Kidney glomerular epithelial cell (primary cell): ENCODE data around the gene GPC2.
"Not testable (repeated sequence)": the region's sequence is repeated elsewhere in the genome, so short reads cannot be mapped to it uniquely, and the experiment has no call there.

Experiments used
- DNase-seq: peaks from one replicate; lab custom pipeline; 2025; lab: John Stamatoyannopoulos, UW

Gene GPC2, protein sequence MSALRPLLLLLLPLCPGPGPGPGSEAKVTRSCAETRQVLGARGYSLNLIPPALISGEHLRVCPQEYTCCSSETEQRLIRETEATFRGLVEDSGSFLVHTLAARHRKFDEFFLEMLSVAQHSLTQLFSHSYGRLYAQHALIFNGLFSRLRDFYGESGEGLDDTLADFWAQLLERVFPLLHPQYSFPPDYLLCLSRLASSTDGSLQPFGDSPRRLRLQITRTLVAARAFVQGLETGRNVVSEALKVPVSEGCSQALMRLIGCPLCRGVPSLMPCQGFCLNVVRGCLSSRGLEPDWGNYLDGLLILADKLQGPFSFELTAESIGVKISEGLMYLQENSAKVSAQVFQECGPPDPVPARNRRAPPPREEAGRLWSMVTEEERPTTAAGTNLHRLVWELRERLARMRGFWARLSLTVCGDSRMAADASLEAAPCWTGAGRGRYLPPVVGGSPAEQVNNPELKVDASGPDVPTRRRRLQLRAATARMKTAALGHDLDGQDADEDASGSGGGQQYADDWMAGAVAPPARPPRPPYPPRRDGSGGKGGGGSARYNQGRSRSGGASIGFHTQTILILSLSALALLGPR

DNA sequence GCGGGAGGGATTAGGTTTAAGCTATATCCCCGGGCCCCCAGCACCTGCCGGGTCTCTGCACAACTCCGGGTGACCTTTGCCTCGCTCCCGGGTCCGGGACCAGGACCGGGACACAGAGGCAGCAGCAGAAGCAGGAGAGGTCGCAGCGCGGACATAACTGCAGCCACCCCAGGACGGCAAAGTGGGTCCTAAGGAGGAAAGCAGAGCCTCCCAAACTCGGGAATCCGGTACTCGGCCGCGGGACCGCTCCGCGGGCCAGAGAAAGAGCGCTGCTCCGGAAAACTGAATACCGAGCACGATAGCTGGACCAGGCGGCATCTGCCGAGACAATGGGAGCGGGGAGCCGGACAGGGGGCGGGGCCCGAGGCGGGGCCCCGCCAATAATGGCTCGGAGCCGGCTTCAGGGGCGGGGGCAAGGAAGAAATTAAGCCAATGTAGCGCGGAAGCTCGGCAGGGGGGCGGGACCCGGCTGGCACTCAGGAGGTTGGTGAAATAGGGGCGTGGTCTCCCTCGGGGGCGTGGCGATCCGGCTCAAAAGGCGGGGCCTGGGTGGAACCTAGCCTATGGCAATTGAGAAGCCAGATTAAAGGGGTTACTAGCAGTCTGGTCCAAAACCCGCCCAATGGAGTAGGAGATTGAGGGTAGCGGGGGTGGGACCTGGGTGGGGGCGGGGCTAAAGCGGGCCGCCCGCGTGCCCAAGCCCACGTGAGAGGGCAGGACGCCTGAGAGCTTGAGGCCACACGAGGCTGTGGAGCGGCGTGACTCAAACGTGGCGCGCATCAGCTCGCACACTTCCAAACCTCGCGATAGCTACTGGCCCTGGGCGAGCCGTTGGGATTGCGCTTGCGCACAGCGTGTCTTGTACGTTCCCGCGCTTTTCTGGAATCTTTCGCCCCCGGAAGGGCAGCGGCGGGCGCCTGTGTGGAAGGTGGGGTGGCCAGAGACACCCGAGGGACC, at the start of gene GPC2, which contains the start of gene STAG3:
TSS of gene GPC2 (minus strand) at position 337 of the 957 bp plus-strand sequence. CDS start at position 155, 182 bp downstream.
TSS of gene STAG3 (plus strand) at position 874 of the 957 bp plus-strand sequence. CDS start 2,639 bp downstream, outside the sequence.
- peak; percentile 90 for DNase-seq

DNA sequence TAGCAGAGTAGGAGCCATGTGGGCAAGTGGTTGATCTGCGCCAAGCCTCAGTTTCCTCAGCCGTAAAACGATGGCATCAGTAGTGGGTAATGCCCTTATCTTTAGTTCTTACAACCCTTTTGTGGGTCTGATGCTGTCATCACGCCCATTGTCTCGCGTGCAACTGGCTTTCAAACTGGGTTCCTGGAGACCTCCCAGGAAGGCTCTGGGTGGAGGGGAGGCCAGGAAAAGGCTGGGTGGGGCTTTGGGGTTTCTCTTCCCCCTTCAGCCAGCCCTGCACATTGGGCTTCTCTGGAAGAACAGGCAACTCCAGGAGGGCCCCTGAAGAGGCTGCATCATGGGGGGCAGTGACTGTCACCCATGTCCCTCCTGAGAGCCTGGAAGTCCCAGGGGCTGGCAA, 47.7 kb upstream of the GPC2 start:
- not testable (repeated sequence) for DNase-seq

DNA sequence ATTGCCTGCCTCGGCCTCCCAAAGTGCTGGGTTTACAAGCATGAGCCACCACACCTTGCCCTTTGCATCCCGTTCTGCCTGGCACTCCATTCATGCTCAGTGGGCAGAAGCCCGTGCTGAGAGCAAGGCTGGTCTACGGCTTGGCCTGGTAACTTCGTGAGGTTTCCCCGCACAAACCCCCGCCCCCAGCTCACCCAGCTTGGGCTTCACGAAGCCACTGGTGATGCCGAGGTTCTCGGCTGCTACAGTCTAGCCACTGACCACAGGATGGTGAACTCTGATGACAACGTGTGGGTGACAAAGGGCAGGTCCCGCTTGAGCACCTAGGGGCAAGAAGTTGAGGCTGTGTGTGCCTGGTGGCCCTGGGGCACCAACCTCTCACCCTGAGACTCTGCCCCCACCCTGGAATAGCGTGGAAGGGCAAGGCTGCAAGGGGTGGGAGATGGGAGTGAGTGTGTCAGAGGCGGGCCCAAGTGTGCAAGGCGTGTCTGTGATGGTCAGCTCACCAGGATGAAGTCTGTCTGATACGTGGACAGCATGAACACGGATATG, 46.3 kb upstream of the GPC2 start:
- DNase-seq, result not testable (repeated sequence)

DNA sequence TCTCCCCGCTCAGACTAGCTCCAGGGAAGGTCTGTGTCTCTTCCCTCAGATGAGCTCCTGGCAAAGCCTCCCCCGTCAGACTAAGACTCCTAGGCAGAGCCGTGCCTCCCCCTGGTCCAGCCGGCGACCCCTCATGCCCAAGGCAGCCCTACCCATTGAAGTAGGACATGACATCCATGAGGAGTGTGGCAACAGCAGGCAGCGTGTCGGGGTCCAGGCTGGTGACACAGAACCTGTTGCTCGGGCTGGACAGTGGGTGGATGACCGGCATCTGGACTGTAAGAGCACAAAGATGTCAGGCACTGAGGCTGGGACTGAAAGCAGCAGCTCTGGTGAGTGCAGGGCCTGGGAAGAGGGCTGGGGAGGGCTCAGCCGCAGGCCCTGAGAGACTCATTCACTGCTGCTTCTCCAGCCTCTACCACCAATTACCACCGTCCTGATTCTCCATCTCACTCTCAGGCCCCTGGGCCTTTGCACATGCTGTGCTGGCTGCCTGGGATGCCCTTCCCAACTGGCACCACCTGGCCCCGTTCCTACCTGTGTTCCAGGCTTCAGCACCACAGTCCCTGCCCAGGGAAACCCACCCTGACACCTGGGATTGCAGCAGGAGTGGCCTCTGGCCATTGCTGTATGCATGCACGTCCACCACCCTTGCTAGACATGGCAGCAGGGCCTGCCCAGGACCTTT, 45.4 kb upstream of the GPC2 start:
- DNase-seq, result no peak

DNA sequence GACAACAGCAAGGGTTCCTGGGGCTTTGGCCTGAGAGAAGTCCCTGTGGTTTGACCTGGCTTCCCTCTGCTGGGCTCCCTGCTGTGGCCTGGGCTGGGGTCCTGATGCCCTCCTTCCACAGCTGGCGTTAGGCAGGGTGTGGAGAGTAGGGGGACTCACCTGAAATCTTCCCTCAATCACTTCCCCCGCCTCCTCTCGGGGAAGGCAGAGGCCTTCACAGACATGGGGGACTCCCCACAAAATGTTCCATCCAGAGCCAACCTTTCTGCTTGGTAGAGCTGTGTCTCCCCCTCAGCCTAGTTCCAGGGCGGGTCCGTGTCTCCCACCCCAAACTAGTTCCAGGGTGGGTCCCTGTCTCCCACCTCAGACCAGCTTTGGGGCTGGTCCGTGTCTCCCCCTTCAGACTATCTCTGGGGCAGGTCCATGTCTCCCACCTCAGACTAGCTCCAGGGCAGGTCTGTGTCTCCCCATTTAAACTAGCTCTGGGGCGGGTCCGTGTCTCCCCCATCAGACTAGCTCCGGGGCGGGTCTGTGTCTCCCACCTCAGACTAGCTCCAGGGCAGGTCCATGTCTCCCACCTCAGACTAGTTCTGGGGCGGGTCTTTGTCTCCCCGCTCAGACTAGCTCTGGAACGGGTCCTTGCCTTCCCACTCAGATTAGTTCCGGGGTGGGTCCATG, 44.7 kb upstream of the GPC2 start:
- no peak for DNase-seq

DNA sequence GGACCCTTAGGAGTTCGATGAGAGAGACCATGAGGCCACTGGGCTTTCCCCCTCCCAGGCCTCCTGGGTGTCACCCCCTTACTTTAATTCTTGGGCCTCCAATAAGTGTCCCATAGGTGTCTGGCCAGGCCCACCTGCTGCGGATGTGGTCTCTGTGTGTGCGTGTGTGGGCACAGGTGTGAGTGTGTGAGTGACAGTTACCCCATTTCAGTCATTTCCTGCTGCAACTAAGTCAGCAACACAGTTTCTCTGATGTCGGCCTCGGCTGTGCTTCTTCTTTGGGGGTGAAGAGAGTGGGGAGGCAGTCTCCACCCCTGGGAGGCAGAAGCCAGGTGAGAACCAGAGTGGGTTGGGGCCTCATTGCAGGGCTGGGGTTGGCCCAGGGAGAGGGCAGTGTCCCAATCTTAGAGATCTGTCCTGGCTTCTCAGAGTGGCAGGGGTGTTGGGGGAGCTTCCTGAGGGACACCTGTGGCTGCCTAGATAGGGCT, 44.1 kb upstream of the GPC2 start:
- no peak for DNase-seq

DNA sequence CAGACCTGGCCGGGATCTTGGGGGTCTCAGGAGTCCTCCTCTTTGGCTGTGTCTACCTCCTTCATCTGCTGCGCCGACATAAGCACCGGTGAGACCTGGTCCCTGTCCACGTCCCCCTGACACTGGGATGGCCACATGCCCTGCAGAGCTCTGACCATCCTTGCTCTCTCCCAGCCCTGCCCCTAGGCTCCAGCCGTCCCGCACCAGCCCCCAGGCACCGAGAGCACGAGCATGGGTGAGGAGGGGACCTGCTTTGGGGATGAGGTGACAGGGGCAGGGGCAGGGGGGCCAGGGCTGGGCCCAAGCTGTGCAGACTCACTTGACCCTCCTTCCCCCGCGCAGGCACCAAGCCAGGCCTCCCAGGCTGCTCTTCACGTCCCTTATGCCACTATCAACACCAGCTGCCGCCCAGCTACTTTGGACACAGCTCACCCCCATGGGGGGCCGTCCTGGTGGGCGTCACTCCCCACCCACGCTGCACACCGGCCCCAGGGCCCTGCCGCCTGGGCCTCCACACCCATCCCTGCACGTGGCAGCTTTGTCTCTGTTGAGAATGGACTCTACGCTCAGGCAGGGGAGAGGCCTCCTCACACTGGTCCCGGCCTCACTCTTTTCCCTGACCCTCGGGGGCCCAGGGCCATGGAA, 43.5 kb upstream of the GPC2 start:
- DNase-seq, result no peak

DNA sequence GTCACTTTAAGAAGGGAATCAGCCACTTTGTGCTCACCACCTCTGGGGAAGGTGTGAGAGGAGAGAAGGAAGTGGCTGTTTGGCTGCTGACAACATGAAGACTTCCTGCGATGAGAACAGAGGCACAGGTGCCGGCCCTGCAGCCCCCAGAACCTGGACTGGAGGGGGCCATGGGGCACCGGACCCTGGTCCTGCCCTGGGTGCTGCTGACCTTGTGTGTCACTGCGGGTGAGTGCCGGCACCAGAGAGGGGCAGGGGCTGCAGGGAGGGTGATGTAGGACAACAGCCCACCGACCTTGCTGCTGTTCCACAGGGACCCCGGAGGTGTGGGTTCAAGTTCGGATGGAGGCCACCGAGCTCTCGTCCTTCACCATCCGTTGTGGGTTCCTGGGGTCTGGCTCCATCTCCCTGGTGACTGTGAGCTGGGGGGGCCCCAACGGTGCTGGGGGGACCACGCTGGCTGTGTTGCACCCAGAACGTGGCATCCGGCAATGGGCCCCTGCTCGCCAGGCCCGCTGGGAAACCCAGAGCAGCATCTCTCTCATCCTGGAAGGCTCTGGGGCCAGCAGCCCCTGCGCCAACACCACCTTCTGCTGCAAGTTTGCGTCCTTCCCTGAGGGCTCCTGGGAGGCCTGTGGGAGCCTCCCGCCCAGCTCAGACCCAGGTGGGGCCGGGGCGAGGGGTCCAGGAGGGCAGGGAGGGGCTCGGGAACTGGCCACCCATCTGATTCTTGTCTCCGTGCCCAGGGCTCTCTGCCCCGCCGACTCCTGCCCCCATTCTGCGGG, 42.8 kb upstream of the GPC2 start, which contains the start of gene PVRIG:
TSS of gene PVRIG (plus strand) at position 149 of the 785 bp plus-strand sequence. CDS start at position 171, 22 bp downstream.
- not testable (repeated sequence) for DNase-seq

DNA sequence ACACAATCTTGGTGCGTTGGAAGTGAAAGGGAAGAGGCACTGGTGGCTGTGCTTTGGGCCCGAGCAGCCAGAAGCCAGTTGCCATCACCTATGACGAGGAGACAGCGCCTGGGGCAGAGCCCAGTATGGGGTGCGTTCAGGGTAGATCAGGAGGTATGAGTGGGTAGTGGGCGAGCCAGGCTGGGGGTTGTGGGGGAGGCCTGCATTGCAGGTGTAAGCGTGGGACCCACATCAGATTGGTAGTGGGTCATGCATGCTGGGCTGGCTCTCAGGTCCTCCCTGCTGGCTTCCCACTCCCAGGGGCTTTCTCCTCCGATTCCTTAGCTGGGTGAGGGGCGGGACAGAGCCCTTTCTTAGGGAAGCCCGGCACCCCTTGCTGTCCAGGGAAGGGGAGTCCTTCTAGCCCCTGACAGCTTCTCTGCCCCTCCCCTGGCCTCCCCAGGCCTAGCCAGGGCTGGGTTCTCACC, 42.1 kb upstream of the GPC2 start:
- no peak for DNase-seq

DNA sequence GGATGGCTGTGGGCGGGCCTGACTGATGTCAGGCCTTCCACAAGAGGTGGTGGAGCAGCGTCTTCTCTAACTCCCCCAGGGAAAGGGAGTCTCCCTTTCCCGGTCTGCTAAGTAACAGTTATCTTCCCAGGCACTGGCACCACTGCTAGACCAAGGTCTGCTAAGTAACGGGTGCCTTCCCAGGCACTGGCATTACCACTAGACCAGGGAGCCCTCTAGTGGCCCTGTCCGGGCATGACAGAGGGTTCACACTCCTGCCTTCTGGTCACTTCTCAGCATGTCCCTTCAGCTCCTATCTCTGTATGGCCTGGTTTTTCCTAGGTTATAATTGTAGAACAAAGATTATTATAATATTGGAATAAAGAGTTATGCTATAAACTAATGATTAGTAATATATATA, 40.8 kb upstream of the GPC2 start:
- DNase-seq, result peak; percentile 40

DNA sequence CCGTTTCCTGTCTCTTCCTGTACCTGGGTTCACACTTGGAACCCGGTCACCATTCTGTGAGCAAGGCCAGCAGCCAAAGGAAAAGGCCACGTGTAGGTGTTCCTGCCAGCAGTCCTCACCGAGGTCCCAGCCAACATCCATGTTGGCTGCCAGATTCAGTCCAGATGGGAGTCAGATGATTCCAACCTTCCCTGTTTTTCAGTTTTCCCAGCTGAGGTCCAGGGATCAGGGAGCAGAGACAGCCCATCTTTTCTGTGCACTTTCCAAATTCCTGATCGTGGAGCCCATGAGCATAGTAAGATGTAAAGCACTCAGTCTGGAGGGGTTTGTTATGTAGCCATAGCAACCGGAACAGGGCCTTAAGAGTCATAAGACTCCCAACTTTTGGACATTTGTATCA, 38.7 kb upstream of the GPC2 start:
- no peak for DNase-seq

DNA sequence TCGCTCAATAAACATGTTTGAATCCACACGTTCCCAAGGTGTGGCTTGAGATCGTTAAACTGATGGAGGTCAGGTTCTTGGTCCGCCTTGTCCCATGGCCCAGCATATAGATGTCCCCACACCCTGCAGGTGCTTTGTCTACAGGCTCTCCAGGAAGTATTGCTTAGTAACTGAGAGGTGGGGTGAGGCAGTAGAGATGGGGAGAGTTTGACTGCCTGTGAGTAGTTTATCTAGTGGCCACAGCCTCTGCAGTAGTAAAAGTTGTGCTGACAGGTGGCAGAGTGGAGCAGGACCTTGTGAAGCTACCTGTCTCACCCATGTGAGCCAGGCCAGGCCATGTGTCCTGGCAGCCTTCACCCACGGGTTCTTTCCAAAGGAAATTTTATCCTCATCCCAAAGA, 37.2 kb upstream of the GPC2 start:
- not testable (repeated sequence) for DNase-seq

DNA sequence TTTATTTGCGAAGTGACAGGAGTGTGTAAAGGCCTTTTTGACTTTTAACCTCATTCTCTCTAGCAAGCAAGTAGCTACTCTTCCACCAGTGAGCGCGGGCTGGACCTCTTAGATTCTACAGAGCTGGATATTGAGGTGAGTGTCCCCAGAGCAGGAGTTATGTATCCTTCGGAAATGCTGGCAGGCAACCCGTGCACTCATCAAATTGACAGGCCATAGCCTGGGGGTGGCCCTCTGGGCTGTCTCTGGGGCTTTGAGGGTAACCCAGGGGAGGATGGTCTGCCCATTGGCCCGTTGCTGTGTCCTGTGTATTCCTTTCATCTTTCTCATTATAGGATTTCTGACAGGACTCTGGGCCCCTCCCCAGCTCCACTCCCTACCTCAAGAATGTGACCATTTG, 36.5 kb upstream of the GPC2 start:
- no peak for DNase-seq

DNA sequence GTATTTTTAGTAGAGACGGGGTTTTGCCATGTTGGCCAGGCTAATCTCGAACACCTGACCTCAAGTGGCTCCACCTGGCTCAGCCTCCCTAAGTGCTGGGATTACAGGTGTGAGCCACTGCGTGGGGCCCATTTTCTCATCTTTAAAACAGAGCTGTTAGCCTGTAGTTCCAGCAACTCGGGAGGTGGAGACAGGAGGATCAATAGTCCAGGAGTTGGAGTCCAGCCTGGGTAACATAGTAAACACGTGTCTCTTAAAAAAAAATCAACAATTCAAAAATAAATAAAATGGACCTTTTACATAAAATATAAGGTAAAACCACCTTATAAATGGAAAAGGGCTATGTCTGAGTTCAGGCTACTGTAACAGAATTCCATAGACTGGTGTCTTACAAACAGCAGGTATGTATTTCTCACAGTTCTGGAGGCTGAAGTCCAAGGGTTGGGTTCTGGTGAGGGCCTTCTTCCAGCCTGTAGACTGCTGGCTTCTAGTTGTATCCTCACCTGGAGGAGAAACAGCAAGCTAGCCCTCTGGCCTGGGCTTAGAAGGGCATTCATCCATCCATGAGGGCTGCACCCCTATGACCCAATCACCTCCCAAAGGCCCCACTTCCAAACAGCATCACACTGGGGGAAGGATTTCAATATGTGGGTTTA, 35.6 kb upstream of the GPC2 start:
- no peak for DNase-seq

DNA sequence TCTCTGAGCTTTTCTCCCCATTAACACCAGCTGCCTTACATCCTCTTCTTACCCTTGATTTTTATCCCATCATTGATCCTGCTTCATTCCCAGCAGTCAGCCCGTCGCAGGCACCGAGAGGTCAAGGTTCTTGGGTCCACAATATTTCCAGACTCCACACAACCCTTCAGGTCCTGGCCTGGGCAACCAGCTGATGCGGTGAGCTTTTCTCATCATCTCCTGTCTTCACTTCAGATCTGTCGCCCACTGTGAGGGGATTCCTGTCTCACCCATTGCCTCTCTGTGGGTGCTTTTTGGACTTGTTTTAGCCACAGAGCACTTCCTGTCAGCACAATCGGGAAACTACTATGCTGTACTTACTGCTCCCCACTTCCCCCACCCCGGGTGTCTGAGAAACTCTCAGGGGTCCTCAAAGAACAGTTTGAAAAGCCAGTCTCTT, 34.2 kb upstream of the GPC2 start:
- no peak for DNase-seq

DNA sequence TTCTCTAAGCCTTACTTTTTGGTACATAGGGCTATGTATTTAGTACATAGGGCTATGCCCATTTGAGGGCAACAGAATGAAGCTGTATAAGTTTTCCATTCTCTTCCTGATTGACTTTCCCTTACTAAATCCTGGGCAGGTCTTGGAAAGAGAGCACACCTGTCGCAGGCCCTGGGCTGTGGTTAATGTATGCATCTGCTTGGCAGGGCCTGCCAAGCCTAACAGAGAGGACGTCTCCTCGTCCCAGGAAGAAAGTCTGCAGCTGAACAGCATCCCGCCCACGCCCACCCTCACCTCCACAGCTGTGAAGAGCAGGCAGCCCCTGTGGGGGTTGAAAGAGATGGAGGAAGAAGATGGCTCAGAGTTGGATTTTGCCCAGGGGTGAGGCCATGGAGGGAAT, 33.6 kb upstream of the GPC2 start:
- no peak for DNase-seq

DNA sequence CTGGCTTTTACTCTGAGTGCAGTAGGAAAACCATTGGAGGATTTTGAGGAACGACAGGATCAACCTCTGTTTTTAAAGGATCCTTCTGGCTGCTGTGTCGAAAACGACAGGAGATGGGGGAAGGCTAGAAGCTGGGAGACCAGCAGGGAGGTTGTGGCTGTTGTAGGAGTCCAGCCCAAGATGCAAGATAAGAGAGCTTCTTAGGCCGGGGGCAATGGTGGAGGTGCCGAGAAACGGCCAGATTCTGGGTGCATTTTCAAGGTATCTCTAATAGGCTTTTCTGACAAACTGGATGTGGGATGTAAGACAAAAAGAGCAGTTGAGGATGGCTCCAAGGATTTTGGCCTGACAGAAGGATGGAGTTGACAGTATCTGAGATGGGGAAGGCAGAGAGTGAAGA, 32.3 kb upstream of the GPC2 start:
- DNase-seq, result no peak

DNA sequence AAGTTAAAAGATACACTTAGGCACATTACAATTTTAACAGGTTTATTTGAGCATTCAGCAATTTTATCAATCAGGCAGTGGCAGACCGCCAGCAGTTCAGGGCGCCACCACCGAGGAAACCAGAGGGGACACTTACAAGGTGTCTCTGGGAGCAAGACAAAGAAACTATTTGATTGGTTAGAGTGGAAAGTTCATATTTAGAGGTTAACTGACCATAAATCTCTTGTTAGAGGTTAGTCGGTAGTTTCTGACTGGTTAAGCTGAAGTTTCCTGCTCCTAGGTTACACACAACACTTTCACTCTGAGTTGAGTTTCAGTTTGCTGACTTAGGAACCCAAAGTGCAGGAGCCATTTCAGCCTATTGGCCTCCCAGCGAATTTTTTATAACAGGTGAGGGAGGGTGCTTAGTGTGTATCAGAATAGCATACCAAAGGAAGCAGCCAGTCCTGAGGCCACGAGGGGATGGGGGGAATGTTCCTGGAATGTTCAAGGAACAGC, 31.8 kb upstream of the GPC2 start:
- no peak for DNase-seq
